Stimulated activated CD8-positive, alpha-beta memory T cell treated with anti-CD3 and anti-CD28 coated beads, Interleukin-12 subunit alpha, Interleukin-12 subunit beta, amount 100 ng/mL, for 24 hours (primary cell): Measurements from ENCODE around the gene PAH.
"Not testable (repeated sequence)": the region's sequence is repeated elsewhere in the genome, so short reads cannot be mapped to it uniquely, and the experiment has no call there.

Experiments used
- DNase-seq: peaks from one replicate; pipeline ENCODE4 v3.0.0-alpha.2; 2020; ENCODE audit errors: extremely low read depth

Gene PAH

GRCh38 chr12:102896067-102896466 is 21.0 kb downstream of the PAH start:
- no peak for DNase-seq

DNA sequence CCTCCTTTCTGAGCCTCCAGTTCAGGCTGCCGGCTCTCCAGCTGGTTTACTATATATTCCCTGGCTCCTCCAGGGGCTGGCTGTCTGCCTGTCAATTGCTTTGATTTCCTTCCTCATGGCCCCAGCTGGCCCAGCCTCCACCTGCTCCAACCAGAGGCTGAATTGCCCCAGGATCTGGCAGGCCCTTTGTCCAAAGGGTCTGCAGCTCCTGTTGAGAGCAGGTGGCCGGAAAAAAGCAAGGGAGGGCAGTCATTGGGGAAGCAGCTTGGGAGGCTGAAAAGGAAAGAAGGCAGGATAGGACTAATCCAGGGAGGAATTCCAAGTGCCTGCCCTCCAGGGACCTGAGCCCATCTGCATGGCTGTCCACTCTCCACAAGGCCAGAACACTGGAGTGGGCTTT is 25.3 kb downstream of the PAH start:
- no peak for DNase-seq

- DNase-seq = no peak
These were observed 28.5 kb downstream of the PAH start for GRCh38 chr12:102888511-102888910.

DNA sequence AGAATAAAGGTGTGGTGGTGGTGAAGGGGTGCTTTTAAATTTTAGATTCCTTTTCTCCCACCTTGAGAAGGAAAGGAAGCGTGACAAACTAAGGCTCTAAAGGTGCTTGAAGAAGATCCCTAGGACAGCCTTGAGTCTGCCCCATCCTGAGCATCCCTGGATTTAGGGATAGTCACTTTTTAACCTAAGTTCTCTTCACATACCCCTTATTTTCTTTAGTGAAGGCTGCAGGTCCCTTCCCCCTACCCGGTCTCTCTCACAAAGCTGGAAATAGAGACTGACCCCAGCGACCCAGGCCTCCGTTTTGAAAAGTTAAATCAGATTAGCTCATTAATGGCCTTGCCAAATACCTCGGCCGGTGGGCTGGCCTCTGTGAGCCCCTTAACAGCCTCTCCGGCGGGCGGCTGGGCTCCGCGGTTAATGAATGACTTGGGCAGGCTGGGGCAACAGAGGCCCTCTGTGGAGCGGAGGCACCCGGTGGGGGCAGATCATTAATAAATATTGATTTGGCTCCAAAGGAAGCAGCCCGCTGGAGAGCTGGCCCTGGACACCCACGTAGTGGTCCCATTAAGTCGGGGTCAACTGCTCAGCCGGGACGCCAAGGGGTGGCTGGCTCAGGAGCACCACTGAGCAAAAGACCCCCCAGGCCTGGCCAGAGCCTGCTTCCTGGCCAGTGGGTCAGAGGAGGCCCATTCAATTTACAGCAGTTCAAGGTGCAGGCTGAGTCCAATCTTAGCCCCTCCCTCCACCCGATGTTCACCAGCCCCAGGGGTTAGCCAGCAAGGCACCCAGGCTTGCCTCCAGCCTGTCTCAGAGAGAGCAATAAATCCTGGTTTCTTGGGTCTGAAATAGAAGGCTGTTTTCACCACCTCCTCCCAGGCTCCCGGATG is 31.8 kb downstream of the PAH start:
- no peak for DNase-seq

GRCh38 chr12:102883204-102883799 is 33.7 kb downstream of the PAH start:
- DNase-seq = no peak

- no peak for DNase-seq
These were observed 36.3 kb downstream of the PAH start for GRCh38 chr12:102880783-102881182.

GRCh38 chr12:102879144-102879763 is 37.8 kb downstream of the PAH start:
- DNase-seq = no peak

DNA sequence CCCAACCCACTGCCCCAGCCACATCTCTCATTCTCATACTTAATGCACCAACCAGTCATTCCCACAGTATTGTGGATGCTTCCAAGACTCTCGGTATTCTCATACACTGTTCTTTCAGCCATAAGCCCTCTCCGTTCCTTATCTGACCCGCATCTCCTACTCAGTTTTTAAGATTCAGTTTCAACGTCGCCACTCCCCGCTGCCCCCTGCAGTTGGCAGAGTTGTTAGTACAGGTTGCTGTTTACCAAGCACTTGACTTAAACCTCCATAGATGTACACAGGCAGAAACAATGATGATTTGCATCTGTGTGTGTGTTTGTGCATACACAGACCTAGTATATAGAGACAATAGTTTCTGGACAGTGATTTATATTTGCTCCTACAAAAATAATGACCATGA is 40.2 kb downstream of the PAH start:
- DNase-seq = no peak

- no peak for DNase-seq
These were observed 42.2 kb downstream of the PAH start for GRCh38 chr12:102874819-102875218.

GRCh38 chr12:102873077-102873476 is 44.0 kb downstream of the PAH start:
- no peak for DNase-seq

DNA sequence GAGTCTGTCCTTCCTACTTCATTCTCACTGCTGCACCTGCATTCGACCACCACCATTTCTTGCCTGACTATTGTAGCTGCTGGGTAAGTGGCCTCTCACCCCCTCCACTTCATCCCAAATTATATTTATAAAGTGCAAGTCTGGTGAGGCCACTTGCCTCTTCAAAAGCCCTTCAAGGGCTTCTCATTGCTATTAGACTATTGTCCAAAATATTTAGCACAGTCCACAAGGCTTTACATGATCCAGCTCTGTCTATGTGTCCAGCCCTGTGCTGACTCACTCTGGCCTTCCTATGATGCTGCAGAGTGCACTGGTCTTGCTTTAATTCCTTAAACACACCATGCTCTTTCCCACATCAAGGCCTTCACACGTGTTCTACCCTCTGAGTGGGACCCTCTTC is 46.0 kb downstream of the PAH start:
- no peak for DNase-seq

DNA sequence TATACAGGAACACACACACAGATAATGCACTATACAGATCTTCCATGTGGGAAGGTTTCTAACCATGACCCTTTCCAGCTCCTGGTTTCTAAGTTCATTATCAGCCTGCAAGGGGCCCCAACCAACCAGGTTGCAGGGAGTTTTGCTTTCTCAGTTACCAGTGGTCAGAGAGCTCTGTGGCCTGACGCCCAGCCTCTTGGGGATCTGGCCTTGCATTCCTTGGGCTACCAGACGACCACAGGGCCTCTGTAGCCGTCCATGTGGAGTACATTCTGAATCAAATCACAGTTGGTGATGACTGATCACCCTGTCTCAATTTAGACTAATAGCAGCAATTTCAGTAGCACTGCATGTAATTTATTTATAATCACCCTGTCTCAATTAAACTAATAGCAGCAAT is 47.5 kb downstream of the PAH start:
- no peak for DNase-seq

DNA sequence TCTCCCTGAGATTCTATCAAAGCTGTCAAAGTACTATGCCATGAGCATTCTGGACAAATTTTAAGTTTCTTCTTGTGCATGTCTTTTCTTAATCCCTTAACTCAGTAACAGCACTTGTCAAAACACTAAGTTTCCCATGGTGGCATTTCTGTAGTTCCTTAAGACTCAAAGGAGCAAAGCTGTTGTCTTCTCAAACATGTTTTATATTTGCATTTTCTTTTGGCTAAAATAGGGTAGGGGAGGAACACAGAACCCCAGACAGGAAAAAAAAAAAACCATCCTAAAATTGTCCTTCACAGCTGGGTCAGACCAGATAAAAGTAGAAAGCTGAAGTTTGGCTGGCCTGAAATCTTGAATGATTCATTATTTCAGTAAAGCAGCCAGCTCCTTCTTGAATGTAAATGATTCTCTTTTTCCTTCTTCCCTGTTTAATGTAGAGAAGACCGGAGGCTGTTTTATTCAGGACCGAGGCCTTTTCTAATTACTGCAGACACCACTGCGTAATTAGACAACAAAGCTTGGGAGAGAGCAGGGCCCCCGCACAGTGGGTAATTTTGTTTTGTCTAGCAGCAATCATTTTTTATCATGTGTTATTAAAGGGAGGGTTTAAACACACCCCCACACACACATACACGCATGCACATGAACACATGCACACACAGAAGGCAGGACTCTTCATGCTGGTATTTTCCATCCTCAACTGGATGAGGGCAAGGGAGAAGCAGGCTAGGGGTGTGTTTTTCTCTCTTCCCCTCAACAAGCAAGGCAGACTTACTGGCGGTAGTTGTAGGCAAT is 51.0 kb downstream of the PAH start:
- DNase-seq = no peak

DNA sequence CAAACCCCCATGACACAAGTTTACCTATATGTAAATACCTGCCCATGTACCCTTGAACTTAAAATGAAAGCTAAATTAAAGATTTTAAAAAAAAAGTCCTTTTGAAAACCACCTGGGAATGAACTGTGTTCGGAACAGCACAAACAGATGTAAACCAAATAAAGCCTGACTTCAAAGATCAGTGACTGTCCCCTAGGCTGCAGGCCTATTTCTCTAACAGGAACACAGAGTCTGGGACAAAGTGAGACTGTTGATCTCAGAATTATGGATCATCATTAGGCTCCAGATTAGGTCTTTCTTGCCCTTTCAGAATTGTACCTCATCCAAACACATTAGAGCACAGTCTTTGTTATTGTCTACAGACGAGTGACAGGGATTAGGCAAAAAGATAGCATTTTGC is 54.6 kb downstream of the PAH start:
- DNase-seq = no peak

GRCh38 chr12:102851246-102851645 is 65.8 kb downstream of the PAH start:
- DNase-seq = no peak

DNA sequence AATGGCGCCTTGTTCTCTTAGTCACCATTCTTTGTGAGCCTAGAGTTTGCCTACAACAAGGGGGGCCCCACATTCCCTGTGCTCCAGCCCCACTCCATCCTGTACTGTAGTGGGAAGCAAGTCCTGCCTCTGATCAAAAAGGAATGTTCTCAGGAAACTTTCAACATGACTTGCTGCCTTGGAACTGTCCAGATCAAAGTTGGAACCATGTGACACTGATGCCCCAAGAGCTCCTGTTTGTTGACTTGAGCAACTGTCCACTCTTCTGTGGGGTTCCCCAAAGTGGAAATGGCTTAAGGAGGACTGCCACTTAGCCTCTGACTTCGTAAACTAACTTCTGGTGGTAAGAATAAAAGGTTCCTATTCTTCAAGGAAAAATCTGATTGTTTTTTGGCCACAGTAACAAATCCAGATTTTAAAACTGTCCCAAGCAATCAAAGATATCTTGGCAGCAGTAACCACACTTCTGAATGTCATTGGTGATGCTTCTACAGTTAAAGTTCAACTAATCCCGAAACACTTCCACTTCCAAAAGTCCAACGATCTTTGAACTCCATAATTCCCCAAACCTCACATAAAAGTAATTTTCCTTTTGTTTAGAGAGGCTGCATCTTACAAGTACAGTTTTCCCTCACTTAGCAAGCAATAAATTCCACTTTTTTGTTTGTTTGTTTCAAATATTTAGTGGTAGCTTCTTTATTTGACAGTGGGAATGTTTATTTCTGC is 67.2 kb downstream of the PAH start:
- DNase-seq = no peak

DNA sequence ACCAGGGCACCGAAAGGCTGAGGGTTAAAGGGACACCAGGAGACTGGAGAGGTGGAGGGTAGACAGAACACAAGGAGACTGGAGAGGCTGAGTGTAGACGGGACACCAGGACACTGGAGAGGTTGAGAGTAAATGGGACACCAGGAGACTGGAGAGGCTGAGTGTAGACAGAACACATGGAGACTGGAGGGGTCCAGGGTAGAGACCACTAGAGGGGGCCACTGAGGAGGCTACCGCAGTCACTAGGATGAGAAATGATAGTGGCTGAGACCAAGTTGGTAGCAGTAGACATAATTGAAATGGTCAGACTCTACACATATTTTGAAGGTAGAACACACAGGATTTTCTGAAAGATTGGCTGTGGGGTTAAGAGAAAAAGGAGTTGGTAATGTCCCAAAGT is 68.2 kb downstream of the PAH start:
- DNase-seq = no peak

- DNase-seq = no peak
These were observed 69.9 kb downstream of the PAH start for GRCh38 chr12:102847131-102847530.

- no peak for DNase-seq
These were observed 83.2 kb downstream of the PAH start for GRCh38 chr12:102833687-102834441.

DNA sequence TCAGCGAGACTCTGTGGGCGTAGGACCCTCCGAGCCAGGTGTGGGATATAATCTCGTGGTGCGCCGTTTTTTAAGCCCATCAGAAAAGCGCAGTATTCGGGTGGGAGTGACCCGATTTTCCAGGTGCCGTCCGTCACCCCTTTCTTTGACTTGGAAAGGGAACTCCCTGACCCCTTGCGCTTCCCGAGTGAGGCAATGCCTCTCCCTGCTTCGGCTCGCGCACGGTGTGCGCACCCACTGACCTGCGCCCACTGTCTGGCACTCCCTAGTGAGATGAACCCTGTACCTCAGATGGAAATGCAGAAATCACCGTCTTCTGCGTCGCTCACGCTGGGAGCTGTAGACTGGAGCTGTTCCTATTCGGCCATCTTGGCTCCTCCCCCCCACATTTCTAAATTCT is 84.2 kb downstream of the PAH start:
- DNase-seq = not testable (repeated sequence)
